ENCODE data around the gene KCNJ10. TPM values are rescaled to one million over a fixed set of nuclear protein-coding genes. Genes with fewer than 3 reads are reported as not detected.
"Not testable (repeated sequence)": the region's sequence is repeated elsewhere in the genome, so short reads cannot be mapped to it uniquely, and the experiment has no call there.

Gene KCNJ10
- total RNA-seq (2014; rRNA removed; shearing (Covaris generic)): 0.11 and 0.26 TPM in 2 replicates
- polyA plus RNA-seq (2015; cell fraction: cytosol; rRNA removed): 0.25 and 0.87 TPM in 2 replicates
- 0.78 and 7.7 TPM in 2 replicates for polyA plus RNA-seq (2015; cell fraction: nucleus; rRNA removed)

GRCh38 chr1:160069460-160070231, at the start of gene KCNJ10:
KCNJ10 (minus strand) TSS chr1:160070160; CDS start chr1:160042532, 27,628 bp downstream.
- no peak for DNase-seq (ENCODE audit: low read depth, low spot score)
- in situ Hi-C loops (cut with HindIII; ENCODE audit: low pct_unique_long_range_greater_than_20kb, low sequenced_read_pairs): no loop called here

- in situ Hi-C loops (cut with HindIII; ENCODE audit: low pct_unique_long_range_greater_than_20kb, low sequenced_read_pairs): no loop called here
- DNase-seq (ENCODE audit: low read depth, low spot score): no peak
These were observed 49.0 kb upstream of the KCNJ10 start for GRCh38 chr1:160118928-160119327.

- DNase-seq (ENCODE audit: low read depth, low spot score): no peak
- in situ Hi-C loops (cut with HindIII; ENCODE audit: low pct_unique_long_range_greater_than_20kb, low sequenced_read_pairs): no loop called here
These were observed 47.8 kb upstream of the KCNJ10 start for GRCh38 chr1:160117709-160118183.

- DNase-seq (ENCODE audit: low read depth, low spot score): no peak
- in situ Hi-C loops (cut with HindIII; ENCODE audit: low pct_unique_long_range_greater_than_20kb, low sequenced_read_pairs): no loop called here
These were observed 47.3 kb upstream of the KCNJ10 start for GRCh38 chr1:160117300-160117699.

GRCh38 chr1:160116283-160117147, 46.6 kb upstream of the KCNJ10 start:
- DNase-seq (ENCODE audit: low read depth, low spot score): no peak
- in situ Hi-C loops (cut with HindIII; ENCODE audit: low pct_unique_long_range_greater_than_20kb, low sequenced_read_pairs): no loop called here

- DNase-seq (ENCODE audit: low read depth, low spot score): no peak
- in situ Hi-C loops (cut with HindIII; ENCODE audit: low pct_unique_long_range_greater_than_20kb, low sequenced_read_pairs): no loop called here
These were observed 45.8 kb upstream of the KCNJ10 start, which contains the start of gene ATP1A2 for GRCh38 chr1:160115545-160116282. ATP1A2 (plus strand) TSS chr1:160115759; CDS start chr1:160115862, 103 bp downstream.

- DNase-seq (ENCODE audit: low read depth, low spot score): no peak
- in situ Hi-C loops (cut with HindIII; ENCODE audit: low pct_unique_long_range_greater_than_20kb, low sequenced_read_pairs): no loop called here
These were observed 44.1 kb upstream of the KCNJ10 start for GRCh38 chr1:160114085-160114484.

- no peak for DNase-seq (ENCODE audit: low read depth, low spot score)
- in situ Hi-C loops (cut with HindIII; ENCODE audit: low pct_unique_long_range_greater_than_20kb, low sequenced_read_pairs): no loop called here
These were observed 43.4 kb upstream of the KCNJ10 start for GRCh38 chr1:160113407-160113806.

- in situ Hi-C loops (cut with HindIII; ENCODE audit: low pct_unique_long_range_greater_than_20kb, low sequenced_read_pairs): no loop called here
- no peak for DNase-seq (ENCODE audit: low read depth, low spot score)
These were observed 42.4 kb upstream of the KCNJ10 start for GRCh38 chr1:160112357-160112756.

GRCh38 chr1:160111462-160111861, 41.5 kb upstream of the KCNJ10 start:
- in situ Hi-C loops (cut with HindIII; ENCODE audit: low pct_unique_long_range_greater_than_20kb, low sequenced_read_pairs); DNase-seq (ENCODE audit: low read depth, low spot score): not testable (repeated sequence)

- in situ Hi-C loops (cut with HindIII; ENCODE audit: low pct_unique_long_range_greater_than_20kb, low sequenced_read_pairs): loop anchor here (10.0 kb wide), 1 partner anchor 145 kb away; no protein-coding TSS in a partner anchor
These were observed 39.7 kb upstream of the KCNJ10 start for GRCh38 chr1:160109686-160110085.

GRCh38 chr1:160108888-160109662, 39.1 kb upstream of the KCNJ10 start:
- DNase-seq (ENCODE audit: low read depth, low spot score): peak; percentile 75

More at GRCh38 chr1:160109686-160110085, 39.7 kb upstream of the KCNJ10 start:
- DNase-seq (ENCODE audit: low read depth, low spot score): no peak

GRCh38 chr1:160107512-160107911, 37.6 kb upstream of the KCNJ10 start:
- in situ Hi-C loops (cut with HindIII; ENCODE audit: low pct_unique_long_range_greater_than_20kb, low sequenced_read_pairs): loop anchor here (10.0 kb wide), 1 partner anchor 147 kb away; no protein-coding TSS in a partner anchor
- no peak for DNase-seq (ENCODE audit: low read depth, low spot score)

More at GRCh38 chr1:160108888-160109662, 39.1 kb upstream of the KCNJ10 start:
- in situ Hi-C loops (cut with HindIII; ENCODE audit: low pct_unique_long_range_greater_than_20kb, low sequenced_read_pairs): loop anchor here (10.0 kb wide), 1 partner anchor 146 kb away; no protein-coding TSS in a partner anchor

- in situ Hi-C loops (cut with HindIII; ENCODE audit: low pct_unique_long_range_greater_than_20kb, low sequenced_read_pairs): loop anchor here (10.0 kb wide), 1 partner anchor 150 kb away; no protein-coding TSS in a partner anchor
These were observed 35.2 kb upstream of the KCNJ10 start for GRCh38 chr1:160105155-160105554.

GRCh38 chr1:160104486-160104885, 34.5 kb upstream of the KCNJ10 start:
- in situ Hi-C loops (cut with HindIII; ENCODE audit: low pct_unique_long_range_greater_than_20kb, low sequenced_read_pairs): loop anchor here (10.0 kb wide), 1 partner anchor 150 kb away; no protein-coding TSS in a partner anchor
- DNase-seq (ENCODE audit: low read depth, low spot score): no peak

More at GRCh38 chr1:160105155-160105554, 35.2 kb upstream of the KCNJ10 start:
- no peak for DNase-seq (ENCODE audit: low read depth, low spot score)
